GM19240 (cell line): ENCODE data around the gene PRRX1.

Experiments
- DNase-seq: peaks from one replicate; pipeline ENCODE4 v3.0.0; 2011; ENCODE audit warnings: low spot score; ENCODE audit not compliant: insufficient read length

The PRRX1 gene

GRCh38 chr1:170765712-170766330 is 101.9 kb downstream of the PRRX1 start:
- no peak for DNase-seq

GRCh38 chr1:170768929-170769328 is 105.0 kb downstream of the PRRX1 start:
- no peak for DNase-seq

DNA sequence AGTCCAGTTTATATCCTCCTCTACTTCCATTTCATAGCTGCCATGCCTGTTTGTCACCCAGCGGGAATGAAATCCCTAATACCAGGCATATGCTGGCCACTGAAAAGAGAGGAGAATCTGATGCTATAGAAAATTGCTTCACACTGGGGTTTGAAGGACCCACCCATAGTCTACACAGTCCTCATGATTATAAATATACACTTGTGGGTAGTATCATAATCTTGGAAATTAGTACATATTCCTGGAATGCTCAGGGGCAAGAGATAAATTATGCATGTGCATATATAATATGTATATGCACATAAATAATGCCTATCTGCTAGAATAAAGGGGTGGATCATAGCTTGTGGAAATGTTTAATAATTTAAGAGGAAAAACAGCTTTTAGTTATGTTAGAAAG is 105.8 kb downstream of the PRRX1 start:
- DNase-seq = no peak

GRCh38 chr1:170770254-170770653 is 106.3 kb downstream of the PRRX1 start:
- no peak for DNase-seq

- DNase-seq = no peak
These were observed 112.3 kb downstream of the PRRX1 start for GRCh38 chr1:170776252-170776651.

DNA sequence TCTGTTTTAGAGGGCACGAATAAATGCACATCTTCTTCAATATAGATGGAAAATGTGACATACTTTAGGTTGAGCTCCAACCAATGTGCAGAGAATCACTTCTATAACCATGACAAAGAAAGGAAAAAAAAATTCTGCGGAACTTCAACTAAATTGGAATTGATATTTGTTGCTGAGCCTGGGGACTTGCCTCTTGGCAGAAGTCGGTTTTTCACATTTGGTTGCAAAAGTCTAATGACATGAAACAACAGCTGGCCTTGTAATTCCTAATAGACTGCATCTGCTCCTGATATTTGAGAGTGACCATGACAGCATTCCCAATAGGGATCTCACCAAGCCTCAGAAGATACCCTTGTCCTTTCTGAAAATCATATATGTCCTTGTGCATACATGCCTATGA is 112.8 kb downstream of the PRRX1 start:
- DNase-seq = no peak
